NCI-H146 treated with DMSO at 0.1 percent for 48 hours (cell line): ENCODE measurements around the gene P3H2.
"Not testable (repeated sequence)": the region's sequence is repeated elsewhere in the genome, so short reads cannot be mapped to it uniquely, and the experiment has no call there.

Source experiments
- DNase-seq: peaks from one replicate; lab custom pipeline; 2025; ENCODE audit not compliant: unreplicated experiment; lab: John Stamatoyannopoulos, UW

P3H2 gene

DNA sequence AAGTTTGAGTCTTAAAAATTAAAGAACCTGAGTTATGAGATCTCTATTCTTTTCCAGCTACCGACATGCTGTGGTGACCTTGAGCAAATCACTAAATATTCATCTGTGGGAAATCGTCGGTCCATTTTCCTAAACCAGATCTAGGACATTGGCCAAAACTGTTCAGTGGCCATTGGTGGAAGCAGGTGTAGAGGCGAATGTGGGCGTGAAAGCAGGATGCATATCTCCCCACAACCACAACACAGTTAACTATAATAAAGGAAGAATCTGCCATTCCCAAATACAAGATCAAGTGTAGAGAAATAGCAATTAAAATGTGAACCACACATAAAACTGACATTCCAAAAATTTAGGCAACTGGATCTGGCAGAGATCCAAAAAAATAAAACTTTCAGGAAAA is 129.9 kb downstream of the P3H2 start:
- DNase-seq: no peak

DNA sequence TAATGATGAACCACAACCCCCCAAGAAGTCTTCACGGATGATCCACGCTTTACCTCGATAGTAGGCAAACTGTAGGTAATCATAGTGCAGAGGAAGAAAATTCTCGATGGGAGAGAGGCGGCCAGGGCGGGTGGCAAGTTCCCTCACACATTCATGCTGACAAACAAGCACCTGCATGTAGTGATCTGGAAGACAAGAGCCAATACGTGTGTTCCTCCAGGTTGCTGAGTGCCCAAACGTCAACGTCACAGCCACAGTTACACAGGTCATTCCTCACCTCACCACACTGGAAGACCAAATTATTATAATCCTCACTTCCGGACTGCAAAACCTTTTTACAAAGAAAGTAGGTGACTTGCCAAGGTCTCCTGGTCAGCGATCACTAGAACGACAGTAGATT is 131.8 kb downstream of the P3H2 start:
- no peak for DNase-seq

DNA sequence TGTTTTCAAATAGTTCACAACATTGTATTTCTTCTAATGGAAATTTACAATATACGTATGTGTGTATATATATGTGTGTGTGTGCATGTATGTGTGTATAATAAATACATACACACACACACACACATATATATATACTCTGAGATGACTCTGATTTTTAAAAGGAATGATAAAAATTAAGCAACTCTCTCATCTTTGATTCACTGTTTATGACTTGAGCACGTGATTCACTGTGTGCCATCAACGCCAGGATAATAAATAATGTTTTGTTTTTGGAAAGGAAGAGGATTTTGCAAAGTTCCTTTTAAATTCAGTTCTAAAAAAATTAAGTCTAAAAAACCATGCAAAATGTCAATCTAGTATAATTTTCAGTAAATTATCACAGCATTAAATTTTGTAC is 132.4 kb downstream of the P3H2 start:
- no peak for DNase-seq

DNA sequence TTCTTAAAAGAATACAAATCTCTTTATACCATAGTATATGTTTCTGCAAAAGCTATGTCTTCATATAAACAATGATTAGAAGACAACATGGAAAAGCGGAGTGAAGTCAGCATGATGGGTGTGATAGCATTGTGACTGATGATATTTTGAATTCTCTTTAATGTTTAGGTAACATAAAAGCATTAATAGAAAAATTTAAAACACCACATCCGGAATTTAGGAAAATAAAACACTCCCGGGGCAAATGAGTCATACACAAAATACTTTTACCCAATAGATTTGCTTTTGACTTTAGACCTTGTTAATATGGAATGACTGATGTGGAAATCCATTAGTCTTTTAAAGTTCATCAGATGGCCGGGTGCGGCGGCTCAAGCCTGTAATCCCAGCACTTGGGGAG is 134.7 kb downstream of the P3H2 start:
- DNase-seq: no peak

DNA sequence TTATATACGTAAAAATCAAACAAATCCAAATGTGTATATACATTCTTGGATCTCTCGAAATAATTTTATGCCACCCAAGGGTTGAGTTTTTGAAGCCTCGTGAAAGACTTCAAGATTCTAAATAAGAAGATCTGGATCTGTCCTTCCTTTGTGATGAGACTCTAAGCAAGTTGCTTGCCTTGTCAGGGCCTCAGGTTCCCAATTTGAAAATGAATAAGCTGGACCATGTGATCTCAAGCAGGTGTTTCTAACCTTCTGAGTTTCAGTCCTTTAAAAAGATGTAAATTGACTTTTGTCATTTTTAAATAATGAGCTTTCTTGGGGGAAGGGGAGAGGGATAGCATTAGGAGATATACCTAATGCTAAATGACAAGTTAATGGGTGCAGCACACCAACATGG is 137.1 kb downstream of the P3H2 start:
- DNase-seq: no peak

DNA sequence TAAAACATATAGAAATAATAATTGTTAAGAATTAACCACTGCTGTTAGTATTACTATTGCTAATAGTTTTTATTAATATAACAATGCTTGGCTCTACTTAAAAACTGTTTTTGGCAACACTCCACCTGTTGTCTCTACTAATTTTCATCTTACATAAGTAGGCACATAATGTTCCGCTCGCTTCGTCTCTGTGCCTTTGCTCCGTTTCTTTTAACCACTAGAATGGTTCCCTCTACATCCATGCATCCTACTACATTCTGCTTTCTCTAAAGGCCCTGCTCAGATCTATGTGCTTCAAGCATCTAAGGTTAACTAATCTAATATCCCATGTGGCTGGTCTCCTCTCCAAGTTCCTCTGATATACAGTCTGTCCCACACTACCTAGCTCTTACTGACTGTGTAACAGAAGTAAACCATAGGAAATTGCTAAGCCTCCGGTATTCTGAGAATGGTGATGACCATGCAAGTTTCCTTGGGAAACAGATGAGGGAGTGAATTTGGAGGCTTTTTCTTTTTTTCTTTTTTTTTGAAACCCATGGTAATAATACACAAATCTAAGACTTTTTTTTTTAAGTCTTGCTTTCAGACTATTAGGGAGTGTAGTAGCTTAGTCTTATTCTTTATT is 138.3 kb downstream of the P3H2 start:
- no peak for DNase-seq

DNA sequence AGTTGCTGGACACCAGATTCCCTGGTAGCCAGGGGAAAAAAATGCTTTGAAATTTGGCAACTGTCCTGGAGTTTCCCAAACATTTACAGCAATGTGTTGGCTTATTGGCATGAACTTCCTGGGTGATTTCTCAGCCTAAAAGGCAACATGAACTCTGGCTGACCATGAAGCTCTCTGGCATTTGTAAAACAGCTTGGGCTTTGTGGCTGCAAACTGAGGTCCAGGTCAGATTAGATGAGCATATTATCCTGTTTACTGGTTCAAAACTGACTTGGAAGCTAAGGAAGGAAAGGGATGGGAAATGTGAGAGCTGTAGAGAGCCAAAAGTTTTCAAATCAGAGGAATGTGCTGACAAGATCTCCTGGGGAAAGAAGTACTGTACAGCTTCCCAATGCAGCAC is 139.0 kb downstream of the P3H2 start:
- DNase-seq: no peak

DNA sequence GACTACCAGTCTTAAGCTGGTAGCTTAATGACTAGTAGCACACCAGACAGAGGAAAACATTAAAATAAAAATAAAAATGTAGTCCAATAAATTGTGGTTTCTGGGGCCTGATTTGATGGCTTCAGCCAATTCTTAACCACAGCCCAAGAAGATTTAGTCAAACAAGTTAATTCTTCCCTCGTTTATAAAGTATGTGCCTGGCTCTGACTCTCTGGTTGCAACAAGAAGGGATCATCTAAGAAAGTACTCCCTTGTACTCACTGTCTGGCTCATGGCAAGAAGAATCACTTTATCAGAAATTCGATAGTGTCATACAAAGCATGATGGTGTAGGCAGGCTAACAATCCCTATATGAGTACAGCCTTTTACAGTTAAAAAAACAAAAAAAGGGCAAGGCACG is 141.9 kb downstream of the P3H2 start:
- no peak for DNase-seq

DNA sequence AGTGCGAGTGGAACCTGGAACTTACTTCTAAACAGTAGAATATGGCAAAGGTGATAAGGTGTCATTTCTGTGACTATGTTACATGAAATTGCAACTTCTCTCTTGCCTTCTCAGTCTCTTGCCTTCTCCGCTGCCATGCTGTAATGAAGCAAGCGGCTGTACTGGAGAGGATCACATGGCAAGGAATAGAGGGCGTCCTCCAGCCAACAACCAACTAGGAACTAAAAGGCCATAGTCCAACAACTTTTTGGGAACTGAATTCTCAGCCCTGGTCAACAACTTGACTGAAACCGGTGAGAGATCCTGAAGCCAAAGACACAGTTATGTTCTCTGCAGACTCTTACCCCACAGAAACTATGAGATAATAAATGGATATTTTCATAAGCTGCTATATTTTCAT is 143.5 kb downstream of the P3H2 start:
- DNase-seq: no peak

DNA sequence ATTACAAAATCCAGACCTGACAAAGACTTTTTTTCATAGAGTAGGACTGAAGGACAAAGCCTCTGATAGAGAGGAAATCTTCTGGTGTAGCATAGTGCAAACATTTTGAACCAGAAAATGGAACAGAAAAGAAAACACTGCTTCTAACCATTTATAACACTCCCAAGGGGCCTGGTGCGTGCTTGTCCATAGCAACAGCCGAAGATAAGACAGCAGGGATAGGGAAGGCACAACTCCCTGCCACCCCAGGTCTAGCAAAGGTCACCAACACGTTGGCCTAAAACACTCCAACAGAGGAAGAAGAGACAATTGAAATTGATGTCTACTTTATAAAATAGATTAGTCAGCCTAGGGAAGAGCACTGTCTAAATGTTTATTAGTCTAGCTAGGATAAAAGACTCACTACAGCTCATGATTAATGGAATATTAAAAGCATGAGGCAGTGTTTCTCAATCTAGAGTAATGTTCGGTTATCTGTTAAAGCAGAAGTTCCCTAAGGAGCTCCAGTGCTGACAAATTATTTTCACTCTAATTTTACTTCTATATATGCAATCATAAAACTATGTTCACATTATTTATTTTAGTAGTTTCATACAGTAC is 145.2 kb downstream of the P3H2 start:
- no peak for DNase-seq

DNA sequence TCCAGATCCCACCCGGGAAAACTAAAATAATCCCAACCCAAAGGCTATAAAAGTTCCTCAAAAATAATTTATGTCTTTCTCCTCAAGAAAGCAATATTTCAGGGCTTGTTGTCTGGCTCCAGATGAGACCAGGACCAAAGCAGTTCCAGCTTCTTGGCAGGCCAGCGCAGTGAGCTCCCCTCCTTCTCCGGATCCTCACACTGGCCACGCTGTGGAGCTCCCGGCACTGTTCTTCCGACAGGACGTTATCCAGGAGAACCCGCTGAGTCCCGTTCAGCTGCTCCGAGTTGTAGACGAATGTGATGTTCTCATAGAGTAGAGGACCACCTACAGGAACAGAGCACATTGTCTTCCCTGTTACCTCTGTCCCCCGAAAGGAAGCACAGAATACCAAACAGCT is 146.3 kb downstream of the P3H2 start:
- no peak for DNase-seq

DNA sequence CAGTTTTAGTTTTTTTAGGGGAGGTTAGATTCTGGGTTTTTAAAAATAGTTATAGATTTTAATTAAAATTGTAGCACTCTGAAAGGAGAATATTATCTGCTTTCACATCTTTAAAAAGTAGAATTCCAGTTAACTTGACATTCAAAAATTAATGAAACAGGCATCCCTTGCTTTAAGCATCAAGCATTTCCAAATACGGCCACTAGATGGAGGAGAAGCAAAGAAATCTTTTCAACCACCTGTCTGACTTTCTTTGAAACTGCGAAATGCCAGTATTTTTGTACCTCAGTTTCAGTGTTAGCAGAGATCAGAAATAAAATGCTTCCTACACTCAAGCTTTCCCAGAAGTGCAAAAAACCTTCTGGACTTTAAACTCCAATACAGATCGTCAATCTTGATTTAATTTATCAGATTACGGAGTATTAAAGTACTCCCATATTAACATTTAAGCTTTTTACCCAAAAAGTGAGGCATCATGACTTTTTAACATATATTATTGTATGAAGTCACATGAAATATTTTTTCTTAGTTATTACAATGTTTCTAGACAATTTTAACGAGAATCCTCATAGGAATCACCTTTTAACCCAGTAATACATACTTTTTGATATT is 153.3 kb downstream of the P3H2 start:
- DNase-seq: peak; percentile 68

DNA sequence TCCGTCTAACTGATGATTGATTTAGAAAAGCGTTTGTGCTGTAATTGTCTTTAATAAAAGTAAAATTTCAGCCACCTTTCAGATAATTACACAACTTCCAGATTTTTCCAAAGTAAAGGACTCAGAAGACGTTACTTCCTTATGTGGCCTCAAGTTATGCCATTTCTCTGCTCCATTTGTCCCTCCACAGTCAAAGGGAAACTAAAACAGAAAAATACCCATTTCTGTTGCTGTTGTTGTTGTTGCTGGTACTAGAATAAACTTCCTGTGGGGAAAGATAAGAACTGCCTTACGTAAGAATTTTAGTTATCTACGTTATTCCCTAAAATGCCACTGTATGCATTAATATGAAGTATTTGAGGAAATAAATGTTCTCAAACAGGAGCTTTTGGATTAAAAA is 153.9 kb downstream of the P3H2 start:
- no peak for DNase-seq

DNA sequence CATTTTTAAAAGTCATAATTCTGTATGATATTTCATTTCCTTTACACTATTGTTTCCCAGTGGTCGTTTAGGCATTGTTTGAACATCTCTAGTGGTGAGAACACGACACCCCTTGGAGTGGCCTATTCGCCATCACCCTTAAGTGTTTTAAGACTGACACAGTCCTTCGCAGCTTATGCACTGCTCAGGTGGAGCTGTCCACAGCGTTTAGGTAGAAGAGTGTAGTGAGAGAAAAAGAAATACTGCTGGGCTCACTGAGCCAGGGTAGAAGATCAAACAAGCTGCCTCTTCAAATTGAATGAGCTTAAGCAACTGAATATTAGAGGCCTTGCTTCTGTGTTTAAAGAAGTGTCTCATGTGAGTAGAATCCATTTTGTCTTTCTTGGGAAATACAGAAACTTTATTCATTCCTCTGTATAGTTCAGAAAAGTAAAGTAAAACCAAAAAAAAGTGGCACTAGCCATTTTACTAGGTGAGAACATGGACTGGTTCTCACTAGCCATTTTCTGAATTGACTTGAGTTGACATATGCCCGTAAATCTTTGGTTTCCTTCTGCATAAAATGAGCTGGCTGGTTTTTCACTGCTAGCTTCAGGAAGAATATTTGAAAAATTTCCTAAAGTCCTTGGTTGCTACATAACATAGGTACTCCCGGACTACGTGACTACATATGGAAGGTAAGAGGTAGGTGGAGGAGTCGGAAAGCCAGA is 155.9 kb downstream of the P3H2 start:
- no peak for DNase-seq

DNA sequence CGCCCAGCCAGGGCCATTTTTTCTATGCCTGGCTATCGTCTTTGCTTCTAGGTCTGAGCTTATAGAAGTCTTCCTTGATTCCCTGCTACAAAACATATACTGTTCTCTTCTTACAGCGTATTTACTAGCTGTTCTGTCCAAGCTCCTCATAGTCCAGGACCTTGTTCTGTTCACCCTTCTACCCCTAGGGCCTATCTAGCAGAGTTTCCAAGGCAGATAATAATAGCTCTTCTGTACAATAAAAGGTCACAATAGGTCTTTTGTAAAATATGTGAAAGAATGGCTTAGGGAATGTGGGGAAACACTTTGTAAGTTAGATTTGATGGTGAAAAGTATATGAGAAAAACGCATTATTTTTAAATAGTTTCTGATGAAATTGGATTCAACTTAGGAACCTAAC is 158.2 kb downstream of the P3H2 start:
- DNase-seq: no peak

DNA sequence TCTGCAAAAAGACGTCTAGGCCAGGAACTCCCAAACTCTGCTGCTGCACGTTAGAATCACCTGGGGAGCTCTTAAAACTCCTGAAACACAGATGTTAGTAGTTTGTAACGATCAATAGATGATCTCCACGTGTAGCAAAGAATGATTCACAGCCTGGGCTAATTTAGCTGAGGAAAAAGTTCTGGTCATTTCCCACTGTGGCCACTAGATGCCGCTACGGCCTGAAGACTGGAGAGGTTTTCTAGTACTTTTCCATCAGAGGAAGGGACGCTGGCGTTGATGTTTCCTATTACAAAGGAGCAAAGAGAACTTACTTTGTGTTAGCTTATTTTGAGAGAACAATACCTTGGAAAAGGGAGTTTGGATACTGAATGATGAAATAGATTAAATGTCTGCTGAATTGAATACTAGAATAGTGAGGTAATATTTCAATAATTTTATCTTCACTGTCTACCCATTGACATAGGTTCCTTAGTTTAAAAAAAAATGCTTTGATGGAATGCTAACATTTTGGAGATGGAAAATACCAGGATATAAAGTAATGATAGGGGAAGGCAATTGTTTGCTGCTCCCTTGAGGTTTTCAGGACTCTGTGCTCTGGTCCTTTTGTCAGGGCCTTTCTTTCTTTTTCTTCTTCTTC is 159.1 kb downstream of the P3H2 start:
- peak; percentile 94 for DNase-seq

DNA sequence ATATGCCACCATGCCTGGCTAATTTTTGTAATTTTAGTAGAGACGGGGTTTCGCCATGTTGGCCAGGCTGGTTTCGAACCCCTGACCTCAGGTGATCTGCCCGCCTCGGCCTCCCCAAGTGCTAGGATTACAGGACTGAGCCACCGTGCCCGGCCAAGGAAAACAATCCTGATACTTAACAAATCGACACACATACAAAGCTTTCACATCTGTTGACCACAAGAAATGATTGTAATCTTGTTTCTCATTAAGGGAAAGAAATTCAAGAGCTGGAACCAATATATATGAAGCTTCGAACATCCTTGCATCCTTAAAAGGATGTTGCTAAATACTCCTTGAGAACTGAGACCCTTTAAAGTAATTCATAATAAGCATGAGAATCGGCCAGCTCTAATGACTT is 159.6 kb downstream of the P3H2 start:
- not testable (repeated sequence) for DNase-seq

DNA sequence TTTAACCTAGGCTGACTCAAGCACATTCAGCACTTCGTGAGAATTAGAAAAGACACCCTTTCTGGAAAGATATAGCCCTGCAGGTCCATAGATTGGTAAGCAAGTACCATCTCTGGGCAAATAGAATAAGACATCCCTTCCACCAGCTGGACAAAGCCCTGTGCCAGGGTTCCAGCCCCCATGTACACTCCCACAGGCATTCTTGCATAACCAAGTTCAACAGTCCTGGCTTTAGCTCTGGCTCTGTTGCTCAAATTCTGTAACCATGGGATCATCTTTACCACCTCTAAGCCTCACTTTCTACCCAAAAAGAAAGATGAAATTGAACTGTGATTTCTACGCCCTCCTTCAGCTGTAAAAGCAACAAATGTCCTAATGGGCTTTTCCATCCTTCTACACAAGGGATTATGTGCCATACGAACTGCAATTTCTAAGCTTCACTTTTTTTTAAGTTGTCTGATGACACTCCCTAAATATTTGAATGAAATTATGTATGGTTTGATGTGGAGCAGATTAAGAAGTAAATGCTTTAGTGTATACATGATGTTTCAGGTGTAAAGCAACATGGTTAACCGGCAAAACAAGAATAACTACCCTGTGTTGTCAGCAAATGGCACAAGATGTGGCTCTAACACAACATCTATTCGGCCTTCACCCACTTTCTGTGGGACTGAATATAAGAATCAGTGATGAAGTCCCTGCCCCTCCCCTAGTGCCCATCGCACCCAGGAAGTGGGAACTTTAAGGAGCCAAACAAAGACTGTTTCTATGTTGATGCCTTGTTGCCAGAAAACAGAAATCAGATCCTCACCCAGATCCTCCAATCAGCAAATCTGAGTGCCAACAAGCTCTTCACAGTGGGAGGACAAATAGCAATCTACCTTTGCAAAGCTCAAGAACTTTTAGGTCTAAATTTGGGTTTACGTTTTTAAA is 165.7 kb downstream of the P3H2 start:
- no peak for DNase-seq

DNA sequence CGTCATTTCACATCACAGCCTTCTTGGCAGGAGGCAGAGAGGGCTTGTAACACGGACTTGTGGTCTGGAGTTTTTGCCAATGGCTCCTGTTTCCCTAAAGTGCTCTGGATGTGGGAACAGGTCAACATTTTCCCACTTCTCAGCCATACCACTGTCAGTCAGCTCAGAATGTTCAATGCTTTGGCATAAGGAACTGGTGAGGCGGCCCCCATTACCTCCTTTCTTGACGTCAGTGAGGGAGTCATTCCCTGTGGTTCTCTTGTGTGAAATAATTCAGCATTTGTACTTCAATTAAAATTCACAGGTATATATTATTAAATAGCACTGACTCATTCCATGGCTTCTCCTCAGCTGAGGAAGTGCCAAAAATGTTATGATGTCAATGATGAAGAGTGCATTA is 167.1 kb downstream of the P3H2 start:
- DNase-seq: no peak

DNA sequence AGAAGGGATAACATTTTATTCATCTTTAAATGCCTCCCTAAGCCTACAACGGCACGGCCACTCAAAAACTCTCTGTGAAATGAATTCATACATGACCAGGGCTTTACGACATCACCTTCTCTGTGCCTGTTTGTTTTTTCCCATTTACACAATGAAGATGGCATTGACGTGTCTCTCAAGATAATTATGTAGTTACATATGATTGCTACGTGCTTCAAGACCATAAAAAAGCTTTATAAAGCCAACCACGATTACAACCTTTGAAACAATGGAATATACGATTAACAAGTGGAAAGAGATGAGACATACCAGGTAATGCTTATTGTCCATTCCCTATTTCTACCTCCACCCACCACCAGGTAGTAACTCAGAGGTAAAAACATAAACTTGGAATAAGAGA is 168.4 kb downstream of the P3H2 start:
- no peak for DNase-seq

DNA sequence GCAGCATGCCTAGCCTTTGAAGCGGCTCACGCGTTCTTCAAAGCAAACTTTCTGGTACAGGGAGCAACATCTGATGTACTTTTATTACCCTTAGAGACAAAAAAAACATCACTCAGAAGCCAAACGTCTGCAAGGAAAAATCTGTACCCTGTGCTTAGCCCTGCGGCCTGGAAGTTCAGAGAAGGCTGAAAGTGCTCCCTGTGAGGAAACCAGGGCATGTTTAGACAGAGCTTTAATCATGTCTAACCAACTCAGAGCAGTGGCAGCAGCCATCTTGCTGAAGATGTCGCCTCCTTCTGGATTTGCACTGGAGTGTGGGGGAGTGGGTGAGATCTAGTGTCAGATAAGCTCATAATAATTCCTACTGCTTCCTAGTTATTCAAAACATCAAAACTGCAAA is 170.4 kb downstream of the P3H2 start:
- no peak for DNase-seq
